IMR-90 (cell line): ENCODE data around the gene GPSM1. TPM values are rescaled to one million over a fixed set of nuclear protein-coding genes. Genes with fewer than 3 reads are reported as not detected.

Experiments
- ATAC-seq: fragments of 200-7000 bp; cut with Tn5 transposase; 2 replicates; pipeline ENCODE4 v1.9.1; 2020; ENCODE audit warnings: low read depth, mild to moderate bottlenecking, moderate library complexity
- BruUV-seq: library from RNA; stranded (reverse); fragments of 400-500 nt; replicated peaks from 2 replicates; lab custom pipeline; 2021; lab: Mats Ljungman, UMichigan
- CTCF ChIA-PET: fragments of 300-600 bp; formaldehyde crosslinking; extraction: SDS; loops from one replicate; lab custom pipeline; 2021; ENCODE audit warnings: antibody characterized with exemption; lab: Yijun Ruan, JAX
- POLR2A ChIA-PET: fragments of 300-600 bp; sonication (Branson Sonifier 250); formaldehyde crosslinking; loops from one replicate; lab custom pipeline; 2022; ENCODE audit warnings: antibody characterized with exemption; ENCODE audit not compliant: unreplicated experiment; lab: Charles Lee
- DNase-seq: peaks from one replicate; pipeline ENCODE4 v3.0.0; 2013
- H2AFZ ChIP-seq: replicated peaks from 2 replicates; pipeline ENCODE3; 2013; ENCODE audit warnings: low read length, mild to moderate bottlenecking; ENCODE audit not compliant: poor library complexity
- H2AK5ac ChIP-seq: 2 replicates; pipeline ENCODE4 v1.6.1; 2013; ENCODE audit warnings: low read depth, low read length, inconsistent platforms
- H2AK9ac ChIP-seq: replicated peaks from 2 replicates; pipeline ENCODE3; 2013; ENCODE audit warnings: mild to moderate bottlenecking, low read depth, low read length, moderate library complexity; ENCODE audit not compliant: poor library complexity
- H2BK120ac ChIP-seq: 2 replicates; pipeline ENCODE4 v1.6.1; 2013; ENCODE audit warnings: low read depth, low read length, inconsistent platforms
- H2BK15ac ChIP-seq: 3 replicates; pipeline ENCODE4 v1.6.1; 2013; ENCODE audit warnings: low read depth, low read length, inconsistent platforms
- H2BK20ac ChIP-seq: 2 replicates; pipeline ENCODE4 v1.6.1; 2013; ENCODE audit warnings: low read depth, mild to moderate bottlenecking, inconsistent platforms, low read length, moderate library complexity
- H2BK5ac ChIP-seq: 2 replicates; pipeline ENCODE4 v1.6.1; 2013; ENCODE audit warnings: mild to moderate bottlenecking, low read depth, low read length, inconsistent platforms; ENCODE audit not compliant: poor library complexity, severe bottlenecking
- H3K14ac ChIP-seq: replicated peaks from 2 replicates; pipeline ENCODE4 v1.6.1; 2013; ENCODE audit warnings: low read depth, low read length, inconsistent platforms
- H3K18ac ChIP-seq: 2 replicates; pipeline ENCODE4 v1.6.1; 2013; ENCODE audit warnings: low read depth, low read length, control low read depth
- H3K23ac ChIP-seq: 2 replicates; pipeline ENCODE4 v1.6.1; 2013; ENCODE audit warnings: low read depth, low read length, inconsistent platforms
- H3K27ac ChIP-seq: 2 replicates; pipeline ENCODE4 v1.5.1; 2013; ENCODE audit warnings: mild to moderate bottlenecking, control low read depth, low read length; ENCODE audit not compliant: insufficient read depth
- H3K27me3 ChIP-seq: 2 replicates; pipeline ENCODE4 v1.6.1; 2013; ENCODE audit warnings: low read length; ENCODE audit not compliant: control insufficient read depth, insufficient read depth
- H3K36me3 ChIP-seq: 2 replicates; pipeline ENCODE4 v1.6.1; 2013; ENCODE audit warnings: low read length, mixed read lengths; ENCODE audit not compliant: control insufficient read depth, insufficient read depth
- H3K4ac ChIP-seq: 2 replicates; pipeline ENCODE4 v1.6.1; 2013; ENCODE audit warnings: low read depth, low read length, inconsistent platforms
- H3K4me1 ChIP-seq: 2 replicates; pipeline ENCODE4 v1.6.1; 2013; ENCODE audit warnings: low read length, mixed read lengths; ENCODE audit not compliant: control insufficient read depth, insufficient read depth
- H3K4me2 ChIP-seq: 2 replicates; pipeline ENCODE4 v1.6.1; 2013; ENCODE audit warnings: low read depth, mild to moderate bottlenecking, control low read depth, low read length, moderate library complexity
- H3K4me3 ChIP-seq: 2 replicates; pipeline ENCODE4 v1.5.1; 2013; ENCODE audit warnings: low read depth, mild to moderate bottlenecking, control low read depth, low read length, moderate library complexity; ENCODE audit not compliant: insufficient read depth
- H3K56ac ChIP-seq: 2 replicates; pipeline ENCODE4 v1.6.1; 2013; ENCODE audit warnings: low read length, inconsistent platforms; ENCODE audit not compliant: insufficient read depth; ENCODE audit errors: extremely low read depth
- H3K79me1 ChIP-seq, 2 experiments: 2 replicates each; pipeline ENCODE4 v1.6.1; 2013; ENCODE audit warnings: low read length in 2 of 2, inconsistent platforms in 1 of 2, low read depth in 1 of 2
- H3K9ac ChIP-seq: 2 replicates; pipeline ENCODE4 v1.6.1; 2013; ENCODE audit warnings: low read depth, low read length, control low read depth
- H3K9me1 ChIP-seq: 2 replicates; pipeline ENCODE4 v1.6.1; 2013; ENCODE audit warnings: low read length, inconsistent platforms; ENCODE audit not compliant: insufficient read depth
- H3K9me3 ChIP-seq: 2 replicates; pipeline ENCODE4 v1.6.1; 2013; ENCODE audit warnings: low read length; ENCODE audit not compliant: control insufficient read depth, insufficient read depth
- H4K20me1 ChIP-seq: 2 replicates; pipeline ENCODE4 v1.6.1; 2013; ENCODE audit warnings: low read length, inconsistent platforms; ENCODE audit not compliant: insufficient read depth
- H4K5ac ChIP-seq: 2 replicates; pipeline ENCODE4 v1.6.1; 2013; ENCODE audit warnings: mild to moderate bottlenecking, low read depth, low read length, control low read depth
- H4K8ac ChIP-seq, 2 experiments: 2 replicates each; pipeline ENCODE4 v1.6.1; 2013; ENCODE audit warnings: low read depth in 2 of 2, low read length in 2 of 2, control low read depth in 1 of 2, inconsistent platforms in 1 of 2
- H4K91ac ChIP-seq: 2 replicates; pipeline ENCODE4 v1.6.1; 2013; ENCODE audit warnings: low read depth, low read length, inconsistent platforms; ENCODE audit not compliant: insufficient read depth
- BHLHE40 ChIP-seq: fragments of 150-350 bp; IDR thresholded peaks from 2 replicates; pipeline ENCODE4 v1.6.1; 2016; ENCODE audit warnings: mild to moderate bottlenecking, low read depth, low read length
- CEBPB ChIP-seq: IDR thresholded peaks from 2 replicates; pipeline ENCODE4 v1.6.1; 2012; ENCODE audit warnings: low read depth, low read length, improper control_type of control experiment
- CHD1 ChIP-seq: IDR thresholded peaks from 2 replicates; pipeline ENCODE4 v1.6.1; 2012; ENCODE audit warnings: low read depth, low read length, improper control_type of control experiment
- ELK1 ChIP-seq: fragments of 150-350 bp; IDR thresholded peaks from 2 replicates; pipeline ENCODE4 v1.6.1; 2016; ENCODE audit warnings: low read depth, mild to moderate bottlenecking, low read length, moderate library complexity, borderline replicate concordance
- MAZ ChIP-seq: IDR thresholded peaks from 2 replicates; pipeline ENCODE4 v1.6.1; 2012; ENCODE audit warnings: low read depth, mild to moderate bottlenecking, low read length, improper control_type of control experiment, moderate library complexity, borderline replicate concordance
- POLR2A ChIP-seq: IDR thresholded peaks from 2 replicates; pipeline ENCODE4 v1.6.1; 2012; ENCODE audit warnings: mild to moderate bottlenecking, low read depth, low read length
- USF2 ChIP-seq: fragments of 150-350 bp; IDR thresholded peaks from 2 replicates; pipeline ENCODE4 v1.6.1; 2017; ENCODE audit warnings: mild to moderate bottlenecking, antibody characterized with exemption, low read length, low read depth
- WGBS, 2 experiments: methylation state at CpG; one replicate each; pipeline versions ENCODE4 v1.1.5 to v1.1.7; 2013; ENCODE audit warnings: missing lambda C conversion rate in 2 of 2; ENCODE audit not compliant: insufficient read length in 1 of 2; ENCODE audit errors: extremely low coverage in 2 of 2; 5-methylcytosine and 5-hydroxymethylcytosine counted together
- dilution Hi-C: fragments of 300-500 bp; cut with HindIII; formaldehyde crosslinking; loops from one replicate; pipeline ENCODE4 v1.14.3; 2018; ENCODE audit warnings: low sequenced_read_pairs; ENCODE audit not compliant: unreplicated experiment
- in situ Hi-C: fragments of 300-500 bp; cut with MboI; formaldehyde crosslinking; loops from 3 replicates; pipeline ENCODE4 v1.14.3; 2019; ENCODE audit warnings: low sequenced_read_pairs, inconsistent platforms, mixed read lengths
- intact Hi-C: fragments of 100-400 bp; cut with micrococcal nuclease; formaldehyde crosslinking; loops from 2 replicates; pipeline ENCODE4 v1.10.0; 2022
- polyA plus RNA-seq, 3 experiments: library from polyadenylated mRNA; depleted of rRNA; stranded (reverse); fragments of >200 nt; gene quantifications; 2 replicates each; pipeline ENCODE4 v1.2.3, GENCODE V29; 2012; ENCODE audit warnings: low replicate concordance in 1 of 3
- total RNA-seq: library from RNA; depleted of rRNA; stranded (reverse); fragments of >200 nt; gene quantifications from 2 replicates; pipeline ENCODE4 v1.2.3, GENCODE V29; 2012

Gene GPSM1
- total and polyA plus RNA-seq, 2 of the 4 experiments (the other 2 are of a cell fraction), result 28.7 to 71.2 TPM

GRCh38 chr9:136287960-136288753 lies 39.2 kb upstream of the GPSM1 start:
- Histone ChIP-seq H4K8ac (no peak overlapping the region), H3K36me3 (no peaks in the 10 kb centered on the region), H3K56ac (no peak overlapping the region), H3K4ac (no peak overlapping the region), H2BK20ac (no peak overlapping the region), H3K27me3 (peaks cover 30% of the 10 kb centered on the region; the same call in 1 of the 2 replicates), H3K9me3 (no peaks in the 10 kb centered on the region), H3K4me1 (no peaks in the 10 kb centered on the region), H4K5ac (no peak overlapping the region), H3K18ac (no peak overlapping the region), H3K9ac (no peak overlapping the region), H3K4me2 (no peak overlapping the region), H3K14ac (no peak overlapping the region), H3K9me1 (no peaks in the 10 kb centered on the region), H3K27ac (no peak overlapping the region), H3K79me1 (no peaks in the 10 kb centered on the region), H3K4me3 (no peak overlapping the region), H2AK5ac (no peak overlapping the region), H2AK9ac (no peak overlapping the region), H4K20me1 (no peaks in the 10 kb centered on the region; the same call in 1 of the 2 replicates), H3K23ac (no peak overlapping the region), H2AFZ (no peak overlapping the region), H2BK15ac (no peak overlapping the region), H2BK5ac (no peak overlapping the region), H2BK120ac (no peak overlapping the region), H4K91ac (no peak overlapping the region)
- ChIA-PET CTCF (no interaction called here), POLR2A (no interaction called here)
- intact Hi-C loops, result no loop called here
- BruUV-seq, result no TSS peak
- dilution Hi-C loops, result no loop called here
- TF ChIP-seq POLR2A (no peak), BHLHE40 (no peak), ELK1 (no peak), USF2 (no peak), MAZ (no peak), CEBPB (no peak), CHD1 (no peak)
- DNase-seq (no peak), ATAC-seq (no peak)
- 0% methylated on average over 2 of the region's 21 CpGs; no CpG with 5 or more reads in 1 of the 2 experiments for WGBS, 2 experiments
- in situ Hi-C loops, result no loop called here
